NK-92 treated with Interleukin-12 subunit alpha and Interleukin-12 subunit beta, amount 100 ng/mL, for 24 hours (cell line): ENCODE results near the gene REC8.
A peak's percentile ranks its signal among the peaks of the same experiment; 100 is the strongest.
"Not testable (repeated sequence)": the region's sequence is repeated elsewhere in the genome, so short reads cannot be mapped to it uniquely, and the experiment has no call there.

Source experiments
- DNase-seq: peaks from one replicate; lab custom pipeline; 2025; lab: John Stamatoyannopoulos, UW

REC8 gene

GRCh38 chr14:24183014-24183481, 11.2 kb downstream of the REC8 start:
- no peak for DNase-seq

DNA sequence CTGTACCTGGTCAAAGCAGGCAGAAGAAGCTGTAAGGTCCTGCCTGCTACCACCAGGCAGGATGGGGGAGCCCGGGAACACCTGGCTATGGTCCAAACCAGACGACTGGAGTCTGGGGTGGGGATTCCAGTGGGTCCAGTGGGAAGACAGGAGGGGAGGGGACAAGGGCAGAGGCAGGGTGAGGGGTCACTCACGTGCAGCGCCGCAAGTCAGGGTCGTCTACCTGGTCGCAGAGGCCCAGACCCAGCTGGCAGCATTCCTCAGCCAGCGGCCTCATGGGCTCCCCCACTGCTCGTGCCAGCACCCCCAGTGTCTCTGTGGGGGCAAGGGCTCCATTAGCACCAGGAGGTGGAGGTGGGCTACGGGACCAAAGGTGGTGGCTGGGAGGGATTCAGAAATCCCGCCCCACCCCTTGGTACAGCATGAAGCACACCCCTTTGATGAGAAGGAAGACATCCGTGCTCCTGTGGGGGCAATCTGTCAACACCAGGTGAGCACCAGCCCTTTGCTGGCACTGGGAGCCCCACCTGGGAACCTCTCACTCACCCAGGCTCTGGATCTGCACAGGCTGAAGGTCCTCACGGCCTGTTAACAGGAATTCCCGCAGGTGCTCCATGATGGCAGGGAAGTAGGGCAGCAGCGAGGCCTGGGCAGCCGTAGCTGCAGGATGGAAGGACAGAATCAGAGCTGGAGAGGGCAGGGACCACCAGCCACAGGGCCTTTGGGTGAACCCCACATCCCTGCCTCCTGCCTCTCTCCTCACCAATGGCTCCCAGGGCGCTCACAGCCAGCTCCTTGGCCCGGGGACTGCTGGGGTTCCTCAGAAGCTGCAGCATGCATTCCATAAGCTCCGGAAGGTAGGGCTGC, 12.5 kb downstream of the REC8 start:
- DNase-seq, result no peak

DNA sequence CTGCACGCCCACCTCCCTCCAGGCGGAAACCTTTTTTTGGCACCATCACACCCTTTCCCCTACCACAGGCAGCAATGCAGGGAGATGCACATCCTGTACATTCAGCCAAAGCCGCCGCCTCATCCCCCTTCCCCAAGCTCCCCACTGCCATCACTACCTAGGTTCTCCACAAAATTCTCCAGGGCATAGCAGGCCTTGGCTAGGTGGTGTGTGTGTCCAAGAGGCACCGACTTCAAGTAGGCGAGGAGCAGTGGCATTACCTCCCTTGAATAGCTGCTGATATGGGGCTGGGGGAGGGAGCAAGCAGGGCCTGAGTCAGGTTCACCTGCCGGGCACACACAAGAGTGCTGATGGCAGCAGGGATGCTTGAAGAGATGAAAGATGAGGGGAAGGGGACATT, 13.1 kb downstream of the REC8 start:
- DNase-seq, result no peak

DNA sequence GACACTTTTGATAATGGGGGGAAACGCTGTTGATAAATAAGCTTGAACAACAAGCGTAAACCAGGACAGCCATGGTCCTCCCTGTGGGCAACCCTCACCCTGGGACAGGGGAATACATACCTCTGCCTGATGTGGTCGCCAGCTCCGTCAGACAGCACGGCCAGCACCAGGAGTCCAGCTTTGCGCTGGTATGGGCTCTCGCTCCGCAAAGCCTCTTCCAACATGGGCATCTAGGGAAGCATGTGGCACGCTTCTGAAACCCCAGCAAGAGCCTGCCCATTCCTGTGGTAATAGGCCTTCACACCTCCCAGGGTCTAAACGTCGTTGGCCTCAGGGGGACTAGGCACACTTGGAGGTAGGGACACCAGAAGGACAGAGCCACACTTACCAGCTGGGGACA, 13.9 kb downstream of the REC8 start:
- no peak for DNase-seq

GRCh38 chr14:24186831-24187538, 15.1 kb downstream of the REC8 start:
- DNase-seq, result no peak

GRCh38 chr14:24187539-24187915, 15.6 kb downstream of the REC8 start:
- DNase-seq, result no peak

DNA sequence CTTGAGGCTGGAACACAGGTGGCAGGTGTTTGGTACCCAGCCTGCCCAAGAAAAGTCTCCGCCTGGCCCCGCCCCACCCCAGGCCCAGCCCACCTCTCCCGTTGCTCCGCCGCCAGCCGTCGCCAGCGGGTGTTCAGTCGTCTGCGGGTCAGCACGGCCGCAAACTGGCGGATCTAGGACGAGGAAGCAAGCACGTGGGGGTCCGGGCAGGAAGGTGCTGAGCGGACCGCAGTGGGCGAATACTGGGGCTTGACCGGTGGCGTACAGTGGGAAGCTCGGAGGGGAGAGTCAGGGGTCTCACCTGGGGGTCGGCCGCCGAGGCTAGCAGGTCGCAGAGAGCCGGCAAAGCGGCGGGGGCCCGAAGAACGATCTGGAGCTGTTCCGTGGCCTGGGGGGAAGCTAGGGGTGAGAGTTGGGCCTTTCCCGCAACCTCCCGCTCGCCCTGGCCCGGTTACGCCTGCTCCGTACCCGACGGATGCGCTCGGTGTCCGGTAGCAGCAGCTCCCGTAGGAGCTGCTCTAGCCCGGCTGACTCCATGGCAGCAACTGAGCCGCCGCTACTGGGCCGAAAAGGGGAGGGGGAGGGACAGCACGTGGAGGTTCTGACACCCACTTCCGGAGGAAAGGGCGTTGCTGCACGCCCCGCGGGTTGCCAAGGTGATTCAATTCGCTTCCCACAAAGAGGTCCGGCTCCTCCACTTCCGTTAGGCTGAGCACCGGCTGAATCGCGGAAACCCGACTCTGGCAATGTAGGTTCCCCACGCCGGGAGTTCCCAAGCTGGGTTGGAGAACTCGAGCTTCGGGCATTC, 16.6 kb downstream of the REC8 start, which contains the start of gene IPO4:
TSS of gene IPO4 (minus strand) at position 566 of the 808 bp plus-strand sequence. CDS start at position 537, 29 bp downstream.
- DNase-seq, result peak; percentile 95

DNA sequence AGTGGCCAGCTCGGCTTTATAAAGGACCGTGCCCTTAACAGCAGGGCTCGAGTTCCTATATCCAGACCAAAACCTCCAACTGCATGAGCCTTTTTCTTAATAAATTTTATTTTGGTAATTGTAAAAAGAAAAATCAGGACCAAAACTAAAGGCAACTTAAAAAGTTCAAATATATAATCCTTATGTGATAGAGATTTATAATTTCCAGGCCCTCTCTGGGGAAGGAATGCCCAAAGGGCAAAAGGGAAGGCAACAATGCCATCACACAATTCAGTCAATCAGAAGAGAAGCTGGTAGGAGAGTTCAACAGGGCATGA, 17.1 kb downstream of the REC8 start:
- DNase-seq, result no peak

DNA sequence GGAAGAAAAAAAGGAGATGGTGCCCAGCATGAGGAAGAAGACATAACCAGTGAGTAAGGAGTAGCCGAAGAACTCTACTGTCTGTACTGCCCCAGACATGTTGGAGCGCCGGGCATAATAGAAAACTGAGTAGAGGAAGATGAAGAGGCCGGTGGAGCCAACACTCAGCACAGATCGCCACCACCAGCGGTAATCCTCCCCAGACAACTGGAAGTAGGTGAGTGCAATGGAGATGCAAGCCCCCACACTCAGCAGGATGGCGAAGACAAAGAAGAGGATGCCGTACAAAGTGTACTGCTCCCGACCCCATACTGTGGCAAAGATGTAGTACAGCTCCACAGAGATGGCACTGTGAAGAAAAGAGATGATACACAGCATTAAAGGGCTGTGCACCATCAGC, 17.6 kb downstream of the REC8 start:
- DNase-seq, result no peak

GRCh38 chr14:24190416-24190815, 18.5 kb downstream of the REC8 start:
- DNase-seq, result no peak

- no peak for DNase-seq
Measured at GRCh38 chr14:24192933-24193332, 21.1 kb downstream of the REC8 start.

GRCh38 chr14:24194186-24194872, 22.4 kb downstream of the REC8 start:
- no peak for DNase-seq

GRCh38 chr14:24194873-24195185, 22.9 kb downstream of the REC8 start:
- no peak for DNase-seq

DNA sequence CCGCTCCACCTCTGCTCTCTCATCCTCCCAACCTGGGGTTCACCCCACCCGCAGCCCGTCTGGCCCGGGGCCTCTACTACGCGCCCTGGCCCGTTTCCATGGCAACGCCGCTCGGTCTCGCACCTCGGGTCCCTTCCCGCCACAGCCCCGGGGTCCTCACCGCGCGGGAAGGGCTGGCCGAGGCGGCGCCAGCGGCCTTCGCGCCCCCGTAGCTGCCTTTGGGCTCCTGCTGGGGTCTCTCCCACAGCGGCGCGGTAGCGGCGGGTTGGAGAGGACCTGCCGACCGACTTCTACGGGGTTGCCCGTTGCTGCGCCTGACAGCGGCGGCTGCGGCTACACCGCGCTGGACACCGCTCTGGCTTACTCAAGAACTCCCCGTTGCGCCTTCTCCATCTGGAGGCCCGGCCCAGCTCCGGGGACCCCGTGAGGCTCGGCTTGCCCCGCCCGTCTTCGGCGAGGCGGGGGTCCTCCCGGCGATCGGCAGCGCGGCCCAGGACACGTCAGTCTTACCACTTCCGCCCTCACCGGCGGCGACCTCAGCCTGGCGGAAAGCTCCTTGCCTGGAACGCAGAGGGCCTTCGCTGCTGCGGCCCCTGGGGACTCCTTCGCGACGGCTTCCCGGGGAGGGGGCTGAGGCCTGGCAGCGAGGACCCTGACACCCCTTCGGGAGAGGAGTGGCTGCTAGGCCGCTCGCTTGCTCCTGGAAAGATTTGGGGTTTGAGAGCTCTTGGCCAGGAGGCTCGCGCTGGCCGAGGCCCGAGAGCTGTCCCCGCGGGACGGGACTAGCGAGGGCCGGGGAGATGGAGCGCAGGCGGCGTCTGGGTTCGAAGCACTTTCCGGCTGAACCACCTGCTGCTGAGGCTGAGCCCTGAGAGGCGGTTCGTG, 23.5 kb downstream of the REC8 start, which contains the start of gene TM9SF1:
TSS of gene TM9SF1 (minus strand) at position 256 of the 885 bp plus-strand sequence. CDS start 422 bp downstream, outside the sequence.
- DNase-seq, result peak; percentile 86

DNA sequence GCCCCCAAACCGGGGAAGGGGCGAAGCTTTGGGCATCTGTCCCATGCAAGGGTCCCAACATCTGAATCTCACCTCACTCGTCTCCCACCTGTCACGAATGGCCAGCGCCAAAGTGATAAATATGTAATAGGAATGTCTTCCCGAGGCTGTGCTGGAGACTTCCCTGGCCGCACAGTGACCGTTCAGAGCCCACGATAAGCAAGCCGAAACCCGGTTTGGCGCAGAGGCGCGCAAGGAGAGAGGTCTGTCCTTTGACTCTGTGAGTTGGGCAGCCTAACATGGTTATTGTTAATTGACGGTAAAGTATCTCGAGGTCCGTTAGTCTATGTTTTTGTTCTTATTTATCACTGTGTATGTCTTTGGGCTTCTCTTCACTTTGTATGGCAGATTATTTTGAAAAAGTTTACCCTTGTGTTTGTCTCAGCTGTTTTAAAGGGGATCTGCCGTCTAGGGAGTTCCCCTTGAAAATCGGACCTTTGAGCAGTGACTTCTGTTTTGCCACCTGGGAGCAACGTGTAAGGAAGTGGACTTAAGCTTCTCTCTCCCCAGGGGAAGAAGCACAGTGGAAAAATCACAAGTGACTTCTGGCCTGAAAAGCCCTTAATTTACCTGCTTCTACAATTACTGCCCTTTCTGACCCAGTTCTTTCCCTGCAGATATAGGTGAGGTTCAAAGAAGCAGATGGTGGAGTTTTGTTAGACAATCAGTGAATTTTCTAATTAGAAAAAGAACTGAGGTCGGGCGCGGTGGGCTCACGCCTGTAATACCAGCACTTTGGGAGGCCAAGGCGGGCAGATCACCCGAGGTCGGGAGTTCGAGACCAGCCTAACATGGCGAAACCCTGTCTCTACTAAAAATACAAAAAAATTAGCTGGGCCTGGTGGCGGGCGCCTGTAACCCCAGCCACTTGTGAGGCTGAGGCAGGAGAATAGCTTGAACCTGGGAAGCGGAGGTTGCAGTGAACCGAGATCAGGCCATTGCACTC, 24.5 kb downstream of the REC8 start:
- DNase-seq, result no peak

GRCh38 chr14:24197056-24197450, 25.2 kb downstream of the REC8 start:
- no peak for DNase-seq

- no peak for DNase-seq
Measured at GRCh38 chr14:24198814-24199524, 27.1 kb downstream of the REC8 start.

GRCh38 chr14:24202538-24202937, 30.7 kb downstream of the REC8 start:
- DNase-seq, result not testable (repeated sequence)
